Ectodermal cell (in vitro differentiated cells): ENCODE measurements around the gene NEDD4L.

Experiments used
- H3K27ac ChIP-seq: 2 replicates; pipeline ENCODE4 v1.7.0; 2013; ENCODE audit warnings: mild to moderate bottlenecking, low read depth, low read length; ENCODE audit not compliant: insufficient read depth, poor library complexity, severe bottlenecking
- H3K27me3 ChIP-seq: 2 replicates; pipeline ENCODE4 v1.7.0; 2013; ENCODE audit warnings: mild to moderate bottlenecking, low read length; ENCODE audit not compliant: insufficient read depth, control insufficient read depth, poor library complexity, severe bottlenecking
- H3K36me3 ChIP-seq: one replicate; pipeline ENCODE4 v1.7.0; 2013; ENCODE audit warnings: low read length; ENCODE audit not compliant: control insufficient read depth, insufficient read depth
- H3K4me1 ChIP-seq: one replicate; pipeline ENCODE4 v1.7.0; 2013; ENCODE audit warnings: low read length; ENCODE audit not compliant: control insufficient read depth, insufficient read depth
- H3K4me3 ChIP-seq: 2 replicates; pipeline ENCODE4 v1.7.0; 2013; ENCODE audit warnings: low read depth, low read length, control low read depth; ENCODE audit not compliant: insufficient read depth
- H3K9me3 ChIP-seq: 2 replicates; pipeline ENCODE4 v1.7.0; 2013; ENCODE audit warnings: mild to moderate bottlenecking, low read length, moderate library complexity; ENCODE audit not compliant: control insufficient read depth
- WGBS, 2 experiments: methylation state at CpG; one replicate each; pipeline ENCODE4 v1.1.7; 2013; ENCODE audit warnings: missing lambda C conversion rate in 2 of 2; 5-methylcytosine and 5-hydroxymethylcytosine counted together

The NEDD4L gene

DNA sequence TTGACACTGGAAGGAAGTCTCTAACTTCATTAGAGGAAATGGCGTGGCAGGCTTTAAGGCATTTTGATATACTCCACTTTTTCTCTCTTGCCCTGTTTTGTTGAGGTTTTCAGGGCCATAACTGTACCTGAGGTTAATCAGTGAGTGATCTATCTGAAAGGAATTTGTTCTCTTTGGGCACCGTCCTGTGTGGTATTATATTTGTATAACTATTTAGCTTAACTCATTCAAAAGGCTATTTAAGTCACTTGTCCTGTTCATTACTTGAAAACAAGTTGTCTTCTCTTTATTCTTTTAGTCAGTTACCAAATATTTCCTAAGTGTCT is 180.4 kb downstream of the NEDD4L start:
- H3K4me1 ChIP-seq: peaks cover 29% of the 10 kb centered on the region
- WGBS, 2 experiments: 75 to 88% methylated on average over 1 to 2 of the region's 2 CpGs
- H3K27ac ChIP-seq: no peak overlapping the region
- H3K9me3 ChIP-seq: no peaks in the 10 kb centered on the region
- H3K4me3 ChIP-seq: no peak overlapping the region
- no peaks in the 10 kb centered on the region for H3K36me3 ChIP-seq
- H3K27me3 ChIP-seq: no peaks in the 10 kb centered on the region

DNA sequence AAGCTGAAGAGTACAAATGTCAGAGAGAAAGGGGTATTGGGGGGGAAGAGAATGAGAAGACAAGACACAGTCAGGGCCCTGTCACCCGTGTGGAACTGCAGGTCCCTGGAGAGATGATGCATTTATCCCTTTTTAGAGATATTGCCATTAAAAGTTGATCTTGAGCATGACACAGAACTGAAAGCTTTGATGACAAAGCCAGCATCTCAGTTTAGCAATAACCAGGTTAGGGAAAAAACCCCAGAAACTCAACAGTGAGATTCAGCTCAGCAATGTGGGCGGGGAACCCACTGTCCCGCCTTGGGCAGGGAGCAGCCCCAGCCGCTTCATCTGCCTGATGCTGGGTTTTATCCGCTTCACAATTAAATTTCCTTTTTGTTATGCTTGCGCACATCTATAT is 181.1 kb downstream of the NEDD4L start:
- Histone ChIP-seq H3K27ac (no peak overlapping the region), H3K4me1 (peaks cover 29% of the 10 kb centered on the region), H3K36me3 (no peaks in the 10 kb centered on the region), H3K4me3 (no peak overlapping the region), H3K9me3 (no peaks in the 10 kb centered on the region), H3K27me3 (no peaks in the 10 kb centered on the region)
- 90 to 91% methylated on average over 6 of the region's 6 CpGs for WGBS, 2 experiments

DNA sequence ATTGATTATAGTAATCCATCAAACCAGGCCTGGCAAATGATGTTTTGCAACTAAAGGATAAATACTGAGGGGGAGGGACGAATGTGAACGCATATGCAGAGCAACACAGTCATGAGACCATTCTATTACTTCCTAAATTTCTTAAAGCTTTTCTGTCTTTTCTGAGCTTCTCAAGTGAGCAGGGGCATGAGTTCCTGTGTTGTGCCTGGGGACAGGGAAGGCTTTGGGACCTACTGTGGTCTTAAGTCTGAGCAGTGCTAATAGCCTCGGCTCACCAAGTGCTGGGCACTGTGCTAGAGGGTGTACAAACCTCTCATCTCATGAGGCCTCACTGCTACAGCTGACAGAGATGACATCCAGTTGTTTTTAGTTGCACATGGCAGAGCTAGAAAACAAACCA is 182.4 kb downstream of the NEDD4L start:
- Histone ChIP-seq H3K27me3 (no peaks in the 10 kb centered on the region), H3K9me3 (no peaks in the 10 kb centered on the region), H3K36me3 (no peaks in the 10 kb centered on the region), H3K27ac (no peak overlapping the region), H3K4me1 (peaks cover 29% of the 10 kb centered on the region), H3K4me3 (no peak overlapping the region)
- 91 to 99% methylated on average over 3 of the region's 3 CpGs for WGBS, 2 experiments

DNA sequence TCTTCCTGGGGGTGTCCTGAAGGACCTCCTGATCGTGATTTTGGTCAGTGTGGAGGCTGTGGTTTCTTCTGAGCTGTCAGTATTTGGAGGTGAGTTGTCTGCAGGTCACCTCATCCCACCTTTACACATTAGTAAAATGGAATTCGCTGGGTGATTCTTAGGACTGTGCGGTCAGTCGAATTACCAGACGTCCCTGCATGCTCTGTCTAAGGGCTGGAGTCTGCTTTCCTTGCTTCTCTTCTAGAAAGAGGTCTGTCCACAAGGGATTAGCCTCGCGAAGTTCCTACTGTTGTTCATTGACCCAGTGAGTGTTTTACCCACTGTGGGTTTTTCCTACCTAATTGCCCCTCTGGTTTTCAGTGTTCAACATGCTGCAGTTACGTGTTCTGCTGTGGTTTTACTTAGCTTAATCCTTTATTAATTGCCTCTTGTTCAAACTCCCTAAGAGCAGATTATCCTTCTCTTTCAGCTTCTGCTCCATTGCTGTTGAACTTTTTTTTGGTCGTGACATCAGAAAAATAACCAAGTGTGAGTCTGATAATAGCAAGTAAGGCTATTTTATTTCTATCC is 183.4 kb downstream of the NEDD4L start:
- 91 to 93% methylated on average over 8 to 9 of the region's 9 CpGs for WGBS, 2 experiments
- H3K4me1 ChIP-seq: peaks cover 29% of the 10 kb centered on the region
- H3K36me3 ChIP-seq: no peaks in the 10 kb centered on the region
- H3K27ac ChIP-seq: no peak overlapping the region
- H3K27me3 ChIP-seq: no peaks in the 10 kb centered on the region
- H3K4me3 ChIP-seq: no peak overlapping the region
- H3K9me3 ChIP-seq: no peaks in the 10 kb centered on the region

DNA sequence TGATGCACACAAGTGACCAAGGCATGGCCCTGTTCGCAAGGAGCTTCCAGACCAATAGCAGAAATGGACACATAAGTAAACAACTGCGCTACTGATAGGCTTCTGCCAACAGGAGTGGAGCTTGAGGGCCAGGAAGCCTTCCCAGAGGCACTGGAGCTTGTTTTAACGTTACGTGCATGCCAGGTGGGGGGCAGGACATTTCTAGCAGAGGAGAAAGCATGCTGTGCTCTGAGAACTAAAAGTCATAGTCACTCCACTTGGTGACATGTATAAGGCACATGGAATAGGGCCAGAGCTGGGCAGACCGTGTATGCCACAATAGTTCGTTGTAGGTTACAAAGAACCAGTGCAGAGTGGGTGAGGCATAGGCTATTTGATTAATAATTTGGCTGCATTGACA is 184.2 kb downstream of the NEDD4L start:
- Histone ChIP-seq H3K9me3 (no peaks in the 10 kb centered on the region), H3K4me3 (no peak overlapping the region)
- WGBS, 2 experiments: 84 to 87% methylated on average over 6 of the region's 6 CpGs

DNA sequence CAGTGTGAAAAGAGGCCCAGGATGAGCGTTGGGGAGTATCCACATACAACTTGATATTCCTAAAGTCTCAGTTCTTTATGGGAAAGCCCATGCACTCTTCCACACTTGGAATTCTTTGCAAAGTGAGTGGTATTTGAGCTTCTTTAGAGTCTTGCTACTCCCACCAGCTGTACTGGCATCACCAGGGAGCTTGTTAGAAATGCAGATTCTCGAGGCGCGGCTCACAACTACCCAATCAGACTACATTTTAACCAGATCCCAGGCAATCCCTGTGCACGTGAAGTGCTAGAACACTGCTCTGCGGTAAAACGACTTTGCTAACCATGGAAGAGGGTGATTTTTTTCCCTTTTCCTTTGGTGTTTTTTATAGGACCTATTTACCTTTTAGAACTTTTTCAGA is 184.7 kb downstream of the NEDD4L start:
- H3K27ac ChIP-seq: no peak overlapping the region
- no peak overlapping the region for H3K4me3 ChIP-seq
- H3K36me3 ChIP-seq: no peaks in the 10 kb centered on the region
- 24 to 26% methylated on average over 7 of the region's 7 CpGs for WGBS, 2 experiments
- H3K4me1 ChIP-seq: peaks cover 24% of the 10 kb centered on the region
- H3K27me3 ChIP-seq: no peaks in the 10 kb centered on the region
- H3K9me3 ChIP-seq: no peaks in the 10 kb centered on the region

More for the DNA sequence above, 184.2 kb downstream of the NEDD4L start:
- Histone ChIP-seq H3K36me3 (no peaks in the 10 kb centered on the region), H3K4me1 (peaks cover 29% of the 10 kb centered on the region), H3K27me3 (no peaks in the 10 kb centered on the region), H3K27ac (no peak overlapping the region)

DNA sequence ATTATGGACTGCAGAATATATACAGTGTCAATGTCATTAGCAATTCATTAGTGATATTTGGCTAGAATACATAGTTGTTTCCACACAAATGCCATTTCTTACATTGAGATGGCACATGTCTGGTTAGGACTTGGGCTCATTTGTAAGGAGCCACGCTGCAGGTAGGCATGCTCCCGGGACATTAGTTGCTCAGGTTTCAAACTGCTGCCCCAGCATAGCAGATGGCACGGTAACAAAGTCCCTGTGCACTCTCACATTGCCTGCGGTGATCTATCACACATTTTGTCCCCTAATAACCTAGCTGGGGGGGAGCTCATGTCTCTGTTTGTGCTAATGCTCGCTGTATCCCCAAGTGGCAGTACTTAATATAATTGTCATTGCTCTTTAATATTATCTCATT is 185.1 kb downstream of the NEDD4L start:
- Histone ChIP-seq H3K27me3 (no peaks in the 10 kb centered on the region), H3K36me3 (no peaks in the 10 kb centered on the region), H3K4me1 (peaks cover 20% of the 10 kb centered on the region), H3K4me3 (no peak overlapping the region), H3K9me3 (no peaks in the 10 kb centered on the region), H3K27ac (no peak overlapping the region)
- WGBS, 2 experiments: 85 to 89% methylated on average over 4 to 5 of the region's 5 CpGs

DNA sequence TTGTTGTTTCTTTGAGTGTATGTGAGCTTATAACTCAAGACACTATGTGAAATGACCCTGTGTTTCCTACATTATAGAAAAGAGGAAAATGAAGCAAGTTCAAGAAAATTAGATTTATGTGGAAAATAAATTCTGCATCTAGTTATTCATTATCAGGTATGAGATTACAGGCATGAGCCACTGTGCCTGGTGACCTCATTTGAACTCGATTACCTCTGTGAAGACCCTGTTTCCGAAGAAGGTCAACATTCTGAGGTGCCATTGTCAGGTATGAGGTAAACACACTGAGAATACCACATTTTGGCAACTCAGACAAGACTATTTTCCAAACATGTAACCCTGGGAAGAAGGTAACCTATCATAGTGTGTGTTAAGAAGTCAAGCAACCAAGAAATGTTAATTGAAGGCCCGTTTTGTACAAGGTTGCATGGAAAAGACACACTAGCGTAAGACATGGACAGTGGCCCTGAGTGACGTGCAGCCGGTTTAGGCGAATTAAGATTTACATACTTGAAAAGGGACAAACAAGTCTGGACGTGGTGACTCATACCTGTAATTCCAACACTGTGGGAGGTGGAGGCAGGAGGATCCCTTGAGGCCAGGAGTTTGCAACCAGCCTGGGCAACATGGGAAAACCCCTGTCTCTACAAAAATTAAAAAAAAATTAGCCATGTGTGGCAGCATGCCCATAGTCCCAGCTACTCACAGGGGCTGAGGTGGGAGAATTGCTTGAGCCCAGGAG is 186.6 kb downstream of the NEDD4L start:
- 87 to 92% methylated on average over 8 of the region's 8 CpGs for WGBS, 2 experiments
- Histone ChIP-seq H3K9me3 (no peaks in the 10 kb centered on the region), H3K36me3 (no peaks in the 10 kb centered on the region), H3K4me3 (no peak overlapping the region), H3K4me1 (peaks cover 17% of the 10 kb centered on the region), H3K27ac (no peak overlapping the region), H3K27me3 (no peaks in the 10 kb centered on the region)

DNA sequence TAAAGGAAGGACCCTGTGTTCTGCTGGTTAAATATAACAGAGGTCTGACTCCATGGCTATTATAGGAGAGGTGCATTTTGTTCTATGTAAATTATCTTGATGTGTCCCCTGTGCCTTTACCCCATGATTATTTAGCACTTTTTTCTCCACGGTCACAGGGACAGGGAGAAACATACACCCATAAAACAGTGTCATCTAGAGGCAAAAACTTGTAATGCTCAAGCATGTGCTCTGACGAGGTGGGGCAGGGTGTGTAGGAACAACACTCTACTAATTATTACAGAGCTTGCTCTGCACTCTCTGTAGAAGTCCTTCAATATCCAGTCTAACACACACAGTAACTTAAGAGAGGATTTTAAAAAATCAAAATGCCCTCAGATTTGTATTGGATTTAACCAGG is 187.9 kb downstream of the NEDD4L start:
- WGBS, 2 experiments: 82 to 83% methylated on average over 2 of the region's 2 CpGs
- Histone ChIP-seq H3K4me3 (no peak overlapping the region), H3K27ac (no peak overlapping the region), H3K36me3 (no peaks in the 10 kb centered on the region), H3K4me1 (peaks cover 17% of the 10 kb centered on the region), H3K27me3 (no peaks in the 10 kb centered on the region), H3K9me3 (no peaks in the 10 kb centered on the region)

DNA sequence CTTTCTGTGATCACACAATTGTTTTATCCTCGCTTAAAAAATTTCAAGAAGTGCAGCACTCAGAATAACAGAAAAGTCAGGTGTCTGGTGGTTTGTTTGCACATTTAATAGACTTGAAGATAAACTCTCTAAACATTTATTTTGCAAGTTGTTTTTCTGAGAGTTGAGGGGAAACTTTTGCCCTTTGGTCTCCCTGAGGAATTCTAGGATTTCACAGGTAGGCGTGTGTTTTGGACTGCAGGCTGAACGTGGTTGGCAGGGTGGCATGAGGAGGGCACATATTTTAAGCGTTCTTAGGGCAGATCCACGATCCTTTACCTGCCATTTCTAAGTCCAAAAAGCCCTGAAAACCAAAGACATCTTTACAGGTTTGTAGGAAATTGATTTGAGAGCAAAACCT is 188.6 kb downstream of the NEDD4L start:
- Histone ChIP-seq H3K9me3 (no peaks in the 10 kb centered on the region), H3K4me1 (peaks cover 13% of the 10 kb centered on the region), H3K4me3 (no peak overlapping the region), H3K27ac (no peak overlapping the region), H3K36me3 (no peaks in the 10 kb centered on the region), H3K27me3 (no peaks in the 10 kb centered on the region)
- 91 to 97% methylated on average over 5 of the region's 5 CpGs for WGBS, 2 experiments
